IPS-NIHi7 (cell line): Measurements from ENCODE around the gene TMEM271.
A peak's percentile ranks its signal among the peaks of the same experiment; 100 is the strongest.
"Not testable (repeated sequence)": the region's sequence is repeated elsewhere in the genome, so short reads cannot be mapped to it uniquely, and the experiment has no call there.

Experiments used
- DNase-seq: peaks from one replicate; pipeline ENCODE4 v3.0.0; 2012; ENCODE audit warnings: mixed read lengths; ENCODE audit errors: extremely low spot score

TMEM271 gene

DNA sequence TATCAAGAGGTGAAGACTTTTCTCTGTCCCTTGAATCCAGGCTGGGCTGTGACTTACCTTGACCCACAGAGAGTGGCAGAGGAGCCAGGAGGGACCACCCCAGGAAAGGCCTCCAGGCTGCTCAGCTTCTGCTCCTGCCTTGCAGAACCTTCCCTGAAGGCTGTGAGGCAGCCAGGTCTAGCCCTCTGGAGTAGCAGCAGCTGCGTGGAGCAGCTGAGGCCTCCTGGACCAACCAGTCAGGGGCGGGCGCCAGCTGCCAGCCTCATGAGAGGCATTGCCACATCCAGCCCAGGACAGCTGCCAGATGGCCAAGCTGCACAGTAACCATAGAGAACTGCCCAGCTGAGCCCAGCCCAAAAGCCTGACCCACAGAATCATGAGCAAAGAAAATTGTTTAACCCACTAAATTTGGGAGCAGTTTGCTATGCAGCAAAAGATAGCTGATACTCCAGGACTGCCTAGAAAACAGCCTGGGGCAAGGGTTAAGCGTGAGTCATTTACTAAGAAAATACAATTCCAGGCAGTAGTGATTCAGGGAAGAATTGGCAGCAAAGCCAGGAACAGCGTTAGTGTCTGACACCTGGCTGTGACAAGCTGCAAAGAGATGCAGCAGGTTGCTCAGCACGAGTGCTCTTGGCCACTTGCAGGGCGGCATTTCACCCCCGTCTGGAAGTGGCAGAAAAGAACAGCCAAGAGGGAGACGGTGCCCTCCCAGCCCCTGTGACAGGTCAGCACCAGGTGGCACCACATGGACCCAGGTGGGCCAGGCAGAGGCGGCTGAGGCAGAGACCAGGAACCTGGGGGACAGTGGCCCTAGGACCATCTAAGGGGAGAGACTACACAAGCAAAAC, 34.5 kb upstream of the TMEM271 start:
- peak; percentile 8 for DNase-seq

DNA sequence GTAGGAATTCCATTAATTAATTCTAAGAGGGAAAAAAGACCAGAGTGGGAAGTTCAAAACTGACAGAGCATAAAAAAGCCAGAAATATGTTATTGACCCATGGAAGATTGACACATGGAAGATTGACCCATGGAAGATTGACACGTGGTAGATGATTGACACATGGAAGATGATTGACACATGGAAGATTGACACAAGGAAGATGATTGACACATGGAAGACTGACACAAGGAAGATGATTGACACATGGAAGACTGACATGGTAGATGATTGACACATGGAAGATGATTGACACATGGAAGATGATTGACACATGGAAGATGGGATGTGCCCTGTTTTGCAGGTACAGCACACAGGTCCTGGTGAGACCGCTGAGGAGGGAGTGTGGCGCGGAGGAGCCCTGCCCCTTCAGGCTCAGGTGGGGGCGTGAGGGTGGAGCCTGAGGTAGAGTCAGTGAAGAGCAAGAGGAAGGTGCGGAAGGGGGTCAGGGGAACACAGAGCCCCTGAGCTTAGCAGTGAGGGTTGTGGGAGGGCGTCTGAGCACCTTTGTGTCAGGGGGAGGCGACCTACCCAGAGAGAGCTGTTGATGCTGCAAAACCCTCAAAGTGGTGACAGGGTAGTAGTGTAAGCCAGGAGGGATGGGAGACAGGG, 33.4 kb upstream of the TMEM271 start:
- DNase-seq = peak; percentile 12

DNA sequence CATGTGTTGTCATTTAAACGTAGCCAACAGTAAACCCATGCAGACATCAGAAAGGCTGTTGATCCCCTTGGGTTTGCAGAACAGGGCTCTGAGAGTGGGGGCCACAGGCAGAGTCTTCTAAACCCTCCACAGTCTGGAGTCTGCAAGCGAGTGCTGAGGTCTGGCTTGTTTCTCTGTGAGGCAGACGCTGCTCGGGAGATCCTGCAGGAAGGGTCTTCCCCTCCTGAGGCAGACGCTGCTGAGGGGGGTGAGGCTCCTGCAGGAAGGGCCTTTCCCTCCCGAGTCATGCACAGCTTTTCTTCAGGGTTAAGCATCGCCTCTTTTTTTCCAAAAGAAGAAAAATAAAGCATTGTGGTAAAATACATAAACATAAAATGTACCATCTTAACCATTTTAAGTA, 32.1 kb upstream of the TMEM271 start:
- peak; percentile 15 for DNase-seq

DNA sequence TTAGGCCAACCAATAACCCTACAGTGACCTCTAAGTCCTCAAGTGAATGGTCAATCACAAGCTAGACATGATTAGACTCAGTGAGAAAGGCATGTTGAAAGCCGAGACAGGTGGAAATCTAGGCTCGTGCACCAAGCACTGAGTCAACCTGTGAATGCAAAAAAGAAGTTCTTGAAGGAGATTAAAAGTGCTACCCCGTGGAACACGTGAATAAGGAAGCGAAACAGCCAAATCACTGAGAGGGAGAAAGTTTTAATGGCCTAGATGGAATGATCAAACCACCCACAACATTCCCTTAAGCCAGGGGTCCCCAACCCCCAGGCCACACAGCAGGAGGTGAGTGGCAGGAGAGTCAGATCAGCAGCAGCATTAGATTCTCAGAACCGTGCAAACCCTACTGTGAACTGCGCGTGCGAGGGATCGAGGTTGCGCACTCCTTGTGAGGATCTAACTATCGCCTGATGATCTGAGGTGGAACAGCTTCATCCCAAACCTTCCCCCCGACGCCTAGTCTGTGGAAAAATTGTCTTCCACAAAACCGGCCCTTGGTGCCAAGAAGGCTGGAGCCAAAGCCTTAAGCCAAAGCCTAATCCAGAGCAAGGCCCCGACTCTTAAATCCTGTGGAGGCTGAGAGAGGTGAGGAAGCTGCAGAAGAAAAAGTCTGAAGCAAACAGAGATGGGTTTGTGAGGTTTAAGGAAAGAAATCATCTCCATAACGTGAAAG, 29.8 kb upstream of the TMEM271 start:
- DNase-seq = no peak

DNA sequence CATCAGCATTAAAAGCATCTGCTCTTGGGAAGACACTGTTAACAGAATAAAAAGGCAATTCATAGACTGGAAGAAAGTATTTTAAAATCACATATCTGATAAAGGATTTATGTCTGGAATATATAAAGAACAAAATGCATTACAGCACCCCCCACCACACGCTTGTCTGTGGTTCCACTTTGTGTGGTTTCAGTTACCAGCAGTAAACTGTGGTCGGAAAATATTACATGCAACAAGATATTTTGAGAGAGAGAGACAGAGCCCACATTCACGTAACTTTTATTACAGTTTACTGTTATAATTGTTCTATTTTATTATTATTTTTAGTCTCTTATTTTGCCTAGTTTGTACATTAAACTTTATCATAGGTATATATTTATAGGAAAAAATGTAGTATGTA, 28.0 kb upstream of the TMEM271 start:
- no peak for DNase-seq

DNA sequence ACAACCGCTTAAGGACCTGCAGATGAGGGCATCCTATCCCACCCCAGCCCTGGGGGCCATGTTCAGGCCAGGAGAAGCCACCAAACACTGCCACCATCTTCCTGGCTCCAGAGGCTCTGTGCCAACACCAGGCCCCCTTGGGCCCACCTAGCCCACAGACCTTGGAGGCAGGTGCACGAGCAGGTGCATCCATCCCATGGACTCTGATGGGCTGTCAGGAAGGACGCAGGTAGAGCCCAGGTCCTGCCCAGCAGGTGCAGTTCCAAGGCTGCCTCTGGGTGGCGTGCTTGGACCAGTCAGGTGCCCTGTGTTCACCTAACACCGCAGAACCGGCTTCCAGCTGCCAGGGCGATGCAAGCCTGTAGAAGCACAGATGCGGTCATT, 26.5 kb upstream of the TMEM271 start:
- DNase-seq = peak; percentile 96

DNA sequence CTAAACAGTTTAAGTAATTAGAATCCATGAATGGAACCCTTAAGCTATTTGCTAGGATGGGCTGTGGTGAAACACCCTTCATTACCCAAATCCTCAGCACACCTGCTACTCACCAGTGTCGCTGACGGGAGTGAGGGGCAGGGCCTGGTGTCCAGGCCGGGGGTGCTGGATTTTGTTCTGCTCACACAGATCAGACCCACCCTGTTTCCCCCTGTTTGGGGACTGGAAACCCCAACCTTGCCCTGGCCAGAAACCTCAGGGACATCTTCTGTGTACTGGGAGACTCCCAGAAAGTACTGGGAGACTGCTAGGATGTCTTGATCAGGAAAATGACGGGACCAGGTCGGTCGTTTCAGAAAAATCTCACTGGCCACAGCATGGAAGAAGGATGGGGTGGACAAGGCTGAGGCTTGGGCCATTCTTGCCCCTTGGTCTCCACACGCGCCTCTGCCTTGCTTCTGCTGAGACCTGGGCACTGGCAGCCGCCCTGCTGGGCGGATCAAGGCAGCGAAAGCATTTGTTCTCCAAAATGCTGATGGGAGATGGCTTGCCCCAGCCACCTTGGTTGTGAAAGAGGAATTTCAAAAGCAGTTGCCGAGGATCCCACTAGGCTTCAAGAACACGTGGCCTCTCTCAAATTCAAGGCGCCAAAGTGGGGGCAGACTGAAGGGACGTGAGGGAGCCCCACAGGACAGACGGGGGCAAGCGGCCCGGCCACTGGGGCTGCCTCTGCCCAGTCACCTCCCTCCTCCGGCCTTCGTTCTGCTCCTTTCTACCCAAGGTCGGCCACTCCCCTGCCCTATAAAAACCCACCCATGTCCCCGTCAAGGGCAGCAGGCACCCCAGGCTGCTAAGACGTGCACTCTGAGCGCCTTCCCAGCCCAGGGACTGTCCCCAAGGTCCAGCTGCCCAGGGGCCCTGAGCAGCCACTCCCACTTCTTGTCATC, 25.8 kb upstream of the TMEM271 start:
- DNase-seq = peak; percentile 6

DNA sequence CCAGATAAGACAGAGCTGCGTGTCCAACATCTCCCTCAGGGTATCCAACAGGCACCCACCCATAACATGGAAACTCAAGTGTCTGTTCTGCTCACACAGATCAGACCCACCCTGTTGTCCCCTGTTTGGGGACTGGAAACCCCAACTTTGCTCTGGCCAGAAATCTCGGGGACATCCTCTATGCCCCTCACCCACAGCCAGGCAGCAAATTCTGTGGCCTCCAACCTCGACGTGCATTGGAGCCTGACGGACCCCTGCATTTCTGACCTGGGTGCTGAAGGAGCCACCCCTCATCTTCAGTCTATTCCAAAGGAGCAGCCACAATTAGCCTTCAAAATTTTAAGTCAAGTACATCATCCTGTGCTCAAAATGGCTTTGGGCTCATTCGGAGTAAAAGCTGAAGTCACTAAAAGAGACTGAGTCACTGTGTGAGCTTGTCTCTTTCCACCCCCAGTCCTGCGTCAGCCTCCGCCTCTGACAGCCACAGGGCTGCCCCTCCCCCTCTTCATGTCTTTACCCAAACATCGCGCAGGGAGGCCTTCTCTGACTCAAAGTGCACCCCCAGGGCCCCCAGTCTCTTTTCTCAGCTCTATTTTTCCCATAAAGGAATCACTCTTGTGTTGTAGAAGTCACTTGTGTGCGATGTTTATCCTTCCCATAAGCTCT, 24.9 kb upstream of the TMEM271 start:
- peak; percentile 13 for DNase-seq

DNA sequence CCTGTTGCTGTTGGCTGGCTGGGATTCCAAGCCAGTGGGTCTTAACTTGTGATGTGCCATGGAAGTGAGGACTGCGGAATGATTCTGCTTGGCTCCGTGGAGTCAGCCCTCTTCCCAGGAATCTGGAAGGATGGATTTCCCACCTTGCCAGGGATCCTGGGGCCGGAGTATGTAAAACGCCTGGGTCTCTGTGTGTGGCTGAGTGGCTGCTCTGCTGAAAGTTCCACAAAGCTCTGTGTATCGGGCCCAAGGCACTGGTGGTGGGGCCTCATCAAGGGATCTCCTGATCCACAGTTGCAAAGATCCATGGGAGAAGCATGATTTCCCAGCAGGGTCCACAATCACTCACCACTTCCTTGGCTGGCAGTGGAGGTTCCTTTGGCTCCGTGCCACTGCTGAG, 24.1 kb upstream of the TMEM271 start:
- DNase-seq = no peak

DNA sequence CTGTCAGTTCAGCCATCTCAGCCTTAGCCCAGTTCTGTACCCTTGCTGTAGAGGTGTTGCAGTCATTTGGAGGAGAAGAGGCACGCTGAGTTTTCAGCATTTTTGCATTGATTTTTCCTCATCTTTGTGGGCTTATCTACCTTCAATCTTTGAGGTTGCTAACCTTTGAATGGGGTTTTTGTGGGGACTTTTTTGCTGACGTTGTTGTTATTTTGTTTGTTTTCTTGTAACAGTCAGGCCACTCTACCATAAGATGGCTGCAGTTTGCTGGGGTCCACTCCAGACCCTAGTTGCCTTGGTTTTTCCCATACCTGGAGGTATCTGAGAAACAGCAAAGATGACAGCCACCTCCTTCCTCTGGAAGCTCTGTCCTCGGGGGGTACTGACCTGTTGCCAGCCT, 22.8 kb upstream of the TMEM271 start:
- DNase-seq = no peak

DNA sequence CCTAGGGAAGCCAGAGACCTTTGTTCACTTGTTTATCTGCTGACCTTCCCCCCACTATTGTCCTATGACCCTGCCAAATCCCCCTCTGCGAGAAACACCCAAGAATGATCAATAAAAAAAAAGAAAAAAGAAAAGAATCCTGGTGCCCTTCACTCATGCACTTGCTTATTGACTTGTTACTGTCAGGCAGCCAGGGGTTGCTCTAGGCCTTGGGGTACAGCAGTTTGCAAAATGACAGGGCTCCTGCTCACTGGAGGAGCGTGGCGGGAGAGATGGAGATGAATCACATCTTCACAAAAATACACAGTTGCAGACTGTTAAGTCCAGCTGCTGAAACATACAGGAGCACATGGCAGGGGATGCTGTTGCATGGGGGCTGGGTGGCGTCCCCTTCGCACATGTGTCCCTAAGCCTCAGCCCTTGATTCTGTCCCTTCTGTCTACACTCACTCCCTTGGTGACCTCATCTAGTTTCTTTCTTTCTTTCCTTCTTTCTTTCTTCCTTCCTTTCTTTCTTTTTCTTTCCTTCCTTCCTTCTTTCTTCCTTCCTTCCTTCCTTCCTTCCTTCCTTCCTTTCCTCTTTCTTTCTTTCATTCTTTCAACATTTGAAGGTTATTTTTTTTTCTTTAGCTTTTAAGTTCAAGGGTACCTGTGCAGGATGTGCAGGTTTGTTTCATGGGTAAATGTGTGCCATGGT, 16.9 kb upstream of the TMEM271 start:
- no peak for DNase-seq

DNA sequence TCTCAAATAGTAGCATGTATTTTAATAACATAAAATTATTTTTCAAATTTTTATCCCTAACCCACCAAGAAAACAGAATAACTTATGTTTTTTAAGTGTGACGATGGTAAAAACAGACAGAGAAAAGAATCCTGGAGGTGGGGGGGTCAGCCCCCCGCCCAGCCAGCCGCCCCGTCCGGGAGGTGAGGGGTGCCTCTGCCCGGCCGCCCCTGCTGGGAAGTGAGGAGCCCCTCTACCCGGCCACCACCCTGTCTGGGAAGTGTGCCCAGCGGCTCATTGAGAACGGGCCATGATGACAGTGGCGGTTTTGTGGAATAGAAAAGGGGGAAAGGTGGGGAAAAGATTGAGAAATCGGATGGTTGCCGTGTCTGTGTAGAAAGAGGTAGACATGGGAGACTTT, 16.1 kb upstream of the TMEM271 start:
- not testable (repeated sequence) for DNase-seq

DNA sequence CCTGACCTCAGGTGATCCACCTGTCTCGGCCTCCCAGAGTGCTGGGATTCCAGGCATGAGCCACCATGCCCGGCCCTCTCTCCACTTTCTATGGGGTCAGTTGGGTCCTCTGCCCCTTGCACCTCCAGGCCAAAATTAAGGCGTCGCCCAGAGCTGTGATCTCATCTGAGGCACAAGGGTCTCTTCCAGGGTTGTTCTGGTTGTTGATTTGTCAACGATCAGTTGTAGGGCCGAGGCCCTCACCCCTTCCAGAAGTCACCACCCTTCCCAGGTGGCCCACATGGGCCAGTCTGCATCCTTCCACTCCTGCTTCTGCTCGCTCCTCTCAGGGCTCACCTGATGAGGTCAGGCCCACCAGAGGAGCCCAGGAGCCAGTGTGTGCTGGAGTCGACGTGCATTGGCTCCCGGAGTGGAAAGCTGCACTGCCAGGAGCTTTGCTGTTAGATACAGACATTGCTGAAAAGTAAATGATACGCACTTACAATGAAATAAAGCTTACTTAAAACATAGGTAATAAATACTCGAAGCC, 14.3 kb upstream of the TMEM271 start:
- no peak for DNase-seq

DNA sequence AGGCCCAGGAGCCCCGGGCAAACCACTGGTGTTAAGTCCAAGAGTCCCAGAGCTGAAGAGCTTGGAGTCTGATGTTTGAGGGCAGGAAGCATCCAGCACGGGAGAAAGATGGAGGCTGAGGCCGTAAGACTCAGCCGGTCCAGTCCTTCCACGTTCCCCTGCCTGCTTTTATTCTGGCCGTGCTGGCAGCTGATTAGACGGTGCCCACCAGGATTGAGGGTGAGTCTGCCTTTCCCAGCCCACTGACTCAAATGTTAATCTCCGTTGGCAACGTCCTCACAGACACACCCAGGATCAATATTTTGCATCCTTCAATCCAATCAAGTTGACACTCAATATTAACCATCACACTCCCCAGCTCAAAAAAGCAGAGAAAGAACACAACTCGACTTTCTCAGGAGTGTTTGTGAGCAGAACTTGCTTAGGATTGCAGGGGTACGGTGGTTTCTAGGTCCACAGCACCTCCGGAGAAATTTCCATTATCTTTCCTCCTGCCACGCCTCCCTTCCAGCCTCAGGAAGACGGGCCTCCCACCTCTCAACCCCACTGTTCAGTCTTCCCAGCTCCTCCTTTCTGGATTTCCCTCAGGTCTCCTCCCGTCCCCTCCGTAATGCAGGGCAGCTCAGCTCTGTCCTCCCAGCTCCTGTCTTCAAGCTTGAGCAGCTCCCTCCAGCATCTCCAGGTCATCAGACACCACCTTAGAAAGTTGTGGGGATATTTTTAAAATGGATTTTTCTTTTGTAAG, 13.3 kb upstream of the TMEM271 start:
- DNase-seq = no peak

DNA sequence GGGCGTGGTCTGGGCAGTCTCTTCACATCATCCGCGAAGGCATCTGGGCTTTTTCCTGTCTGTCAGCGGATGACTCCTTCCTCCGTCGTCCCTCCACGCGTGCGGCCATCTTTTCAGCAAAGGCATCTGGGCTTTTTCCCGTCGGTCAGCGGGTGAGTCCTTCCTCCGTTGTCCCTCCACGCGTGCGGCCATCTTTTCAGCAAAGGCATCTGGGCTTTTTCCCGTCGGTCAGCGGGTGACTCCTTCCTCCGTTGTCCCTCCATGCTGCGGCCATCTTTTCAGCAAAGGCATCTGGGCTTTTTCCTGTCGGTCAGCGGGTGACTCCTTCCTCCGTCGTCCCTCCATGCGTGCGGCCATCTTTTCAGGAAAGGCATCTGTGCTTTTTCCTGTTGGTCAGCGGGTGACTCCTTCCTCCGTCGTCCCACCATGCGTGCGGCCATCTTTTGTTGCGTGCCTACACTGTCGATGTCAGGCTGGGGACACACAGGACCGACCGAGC, 12.3 kb upstream of the TMEM271 start:
- DNase-seq = no peak

DNA sequence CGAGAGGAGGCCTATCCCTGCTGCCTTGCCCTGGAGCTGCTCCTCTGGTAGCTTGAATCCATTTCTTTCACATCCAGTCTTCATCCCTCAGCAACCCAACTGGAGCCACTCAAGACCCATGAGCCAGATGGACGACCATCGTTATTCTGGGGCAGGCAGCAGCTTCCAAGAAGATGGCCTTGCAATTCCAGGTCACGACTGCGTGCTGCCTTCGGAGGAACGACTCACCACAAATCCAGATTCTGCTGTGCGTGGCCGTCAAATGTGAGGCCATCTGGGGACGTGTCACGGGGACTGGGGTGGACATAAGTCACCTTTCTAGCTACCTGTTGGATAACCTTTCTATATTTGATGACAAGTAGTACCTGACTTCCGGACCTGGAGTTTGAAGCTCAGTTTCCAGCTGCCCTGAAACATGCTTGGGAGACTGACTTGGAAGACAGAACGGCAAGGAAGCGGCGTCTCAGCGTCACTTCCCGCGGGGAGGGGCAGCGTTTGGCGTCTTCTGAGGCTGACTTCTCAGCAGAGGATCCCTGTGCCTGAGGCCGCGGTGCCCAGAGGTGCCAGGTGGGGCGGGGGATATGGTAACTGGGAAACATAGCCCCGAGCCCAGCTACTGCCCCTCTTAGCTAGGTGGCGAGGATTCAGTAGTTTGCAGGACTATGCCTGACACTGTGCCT, 11.7 kb upstream of the TMEM271 start:
- DNase-seq = no peak

DNA sequence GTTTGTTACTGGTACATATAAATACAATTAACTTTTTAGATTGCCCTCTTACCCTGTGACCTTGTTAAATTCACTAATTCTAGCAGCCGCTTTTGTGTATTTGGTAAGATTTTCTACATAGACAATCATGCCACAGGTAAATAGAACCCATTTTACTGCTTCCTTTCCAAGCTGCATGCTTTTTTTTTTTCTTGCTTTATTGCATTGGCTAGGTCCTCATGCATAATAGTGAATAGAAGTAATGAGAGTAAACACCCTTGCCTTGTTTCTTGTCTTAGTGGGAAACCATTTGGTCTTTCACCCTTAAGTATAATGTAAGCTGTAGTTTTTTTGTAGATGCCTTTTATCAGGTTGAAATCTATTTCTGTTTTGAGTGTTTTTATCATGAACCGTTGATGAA, 7.7 kb upstream of the TMEM271 start:
- no peak for DNase-seq

DNA sequence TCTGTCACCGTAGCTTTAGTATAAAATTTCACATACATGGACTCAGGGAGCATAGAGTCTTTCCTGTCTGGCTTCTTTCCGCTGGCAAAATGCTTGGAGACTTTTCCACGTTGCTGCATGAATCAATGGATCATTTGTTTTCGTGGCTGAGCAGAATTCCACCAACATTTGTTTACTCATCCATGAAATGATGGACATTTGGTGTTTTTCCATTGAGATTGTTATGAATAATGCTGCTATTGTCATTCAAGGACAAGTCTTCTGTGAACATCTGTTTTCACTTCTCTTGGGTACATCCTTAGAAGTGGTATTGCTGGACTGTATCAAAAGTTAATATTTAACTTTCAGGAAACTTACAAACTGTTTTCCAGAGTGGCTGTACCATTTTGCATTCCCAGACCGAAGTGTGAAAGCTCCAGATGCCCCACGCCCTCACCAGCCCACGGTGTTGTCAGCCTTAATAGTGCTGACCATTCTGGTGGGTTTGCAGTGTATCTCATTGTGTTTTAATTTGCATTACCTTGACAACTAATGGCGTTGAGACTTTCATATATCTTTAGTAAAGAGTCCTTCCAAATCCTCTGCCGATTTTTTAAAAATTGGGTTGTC, 5.8 kb upstream of the TMEM271 start:
- no peak for DNase-seq
